IMR-90 (cell line): ENCODE results near the gene MAML3. TPM values are rescaled to one million over a fixed set of nuclear protein-coding genes. Genes with fewer than 3 reads are reported as not detected.

Experiments used
- ATAC-seq: fragments of 200-7000 bp; cut with Tn5 transposase; 2 replicates; pipeline ENCODE4 v1.9.1; 2020; ENCODE audit warnings: low read depth, mild to moderate bottlenecking, moderate library complexity
- BruUV-seq: library from RNA; stranded (reverse); fragments of 400-500 nt; replicated peaks from 2 replicates; lab custom pipeline; 2021; lab: Mats Ljungman, UMichigan
- CTCF ChIA-PET: fragments of 300-600 bp; formaldehyde crosslinking; extraction: SDS; loops from one replicate; lab custom pipeline; 2021; ENCODE audit warnings: antibody characterized with exemption; lab: Yijun Ruan, JAX
- POLR2A ChIA-PET: fragments of 300-600 bp; sonication (Branson Sonifier 250); formaldehyde crosslinking; loops from one replicate; lab custom pipeline; 2022; ENCODE audit warnings: antibody characterized with exemption; ENCODE audit not compliant: unreplicated experiment; lab: Charles Lee
- DNase-seq: peaks from one replicate; pipeline ENCODE4 v3.0.0; 2013
- H2AFZ ChIP-seq: replicated peaks from 2 replicates; pipeline ENCODE3; 2013; ENCODE audit warnings: low read length, mild to moderate bottlenecking; ENCODE audit not compliant: poor library complexity
- H2AK5ac ChIP-seq: 2 replicates; pipeline ENCODE4 v1.6.1; 2013; ENCODE audit warnings: low read depth, low read length, inconsistent platforms
- H2AK9ac ChIP-seq: replicated peaks from 2 replicates; pipeline ENCODE3; 2013; ENCODE audit warnings: mild to moderate bottlenecking, low read depth, low read length, moderate library complexity; ENCODE audit not compliant: poor library complexity
- H2BK120ac ChIP-seq: 2 replicates; pipeline ENCODE4 v1.6.1; 2013; ENCODE audit warnings: low read depth, low read length, inconsistent platforms
- H2BK15ac ChIP-seq: 3 replicates; pipeline ENCODE4 v1.6.1; 2013; ENCODE audit warnings: low read depth, low read length, inconsistent platforms
- H2BK20ac ChIP-seq: 2 replicates; pipeline ENCODE4 v1.6.1; 2013; ENCODE audit warnings: low read depth, mild to moderate bottlenecking, inconsistent platforms, low read length, moderate library complexity
- H2BK5ac ChIP-seq: 2 replicates; pipeline ENCODE4 v1.6.1; 2013; ENCODE audit warnings: mild to moderate bottlenecking, low read depth, low read length, inconsistent platforms; ENCODE audit not compliant: poor library complexity, severe bottlenecking
- H3K14ac ChIP-seq: replicated peaks from 2 replicates; pipeline ENCODE4 v1.6.1; 2013; ENCODE audit warnings: low read depth, low read length, inconsistent platforms
- H3K18ac ChIP-seq: 2 replicates; pipeline ENCODE4 v1.6.1; 2013; ENCODE audit warnings: low read depth, low read length, control low read depth
- H3K23ac ChIP-seq: 2 replicates; pipeline ENCODE4 v1.6.1; 2013; ENCODE audit warnings: low read depth, low read length, inconsistent platforms
- H3K27ac ChIP-seq: 2 replicates; pipeline ENCODE4 v1.5.1; 2013; ENCODE audit warnings: mild to moderate bottlenecking, control low read depth, low read length; ENCODE audit not compliant: insufficient read depth
- H3K27me3 ChIP-seq: 2 replicates; pipeline ENCODE4 v1.6.1; 2013; ENCODE audit warnings: low read length; ENCODE audit not compliant: control insufficient read depth, insufficient read depth
- H3K36me3 ChIP-seq: 2 replicates; pipeline ENCODE4 v1.6.1; 2013; ENCODE audit warnings: low read length, mixed read lengths; ENCODE audit not compliant: control insufficient read depth, insufficient read depth
- H3K4ac ChIP-seq: 2 replicates; pipeline ENCODE4 v1.6.1; 2013; ENCODE audit warnings: low read depth, low read length, inconsistent platforms
- H3K4me1 ChIP-seq: 2 replicates; pipeline ENCODE4 v1.6.1; 2013; ENCODE audit warnings: low read length, mixed read lengths; ENCODE audit not compliant: control insufficient read depth, insufficient read depth
- H3K4me2 ChIP-seq: 2 replicates; pipeline ENCODE4 v1.6.1; 2013; ENCODE audit warnings: low read depth, mild to moderate bottlenecking, control low read depth, low read length, moderate library complexity
- H3K4me3 ChIP-seq: 2 replicates; pipeline ENCODE4 v1.5.1; 2013; ENCODE audit warnings: low read depth, mild to moderate bottlenecking, control low read depth, low read length, moderate library complexity; ENCODE audit not compliant: insufficient read depth
- H3K56ac ChIP-seq: 2 replicates; pipeline ENCODE4 v1.6.1; 2013; ENCODE audit warnings: low read length, inconsistent platforms; ENCODE audit not compliant: insufficient read depth; ENCODE audit errors: extremely low read depth
- H3K79me1 ChIP-seq, 2 experiments: 2 replicates each; pipeline ENCODE4 v1.6.1; 2013; ENCODE audit warnings: low read length in 2 of 2, inconsistent platforms in 1 of 2, low read depth in 1 of 2
- H3K9ac ChIP-seq: 2 replicates; pipeline ENCODE4 v1.6.1; 2013; ENCODE audit warnings: low read depth, low read length, control low read depth
- H3K9me1 ChIP-seq: 2 replicates; pipeline ENCODE4 v1.6.1; 2013; ENCODE audit warnings: low read length, inconsistent platforms; ENCODE audit not compliant: insufficient read depth
- H3K9me3 ChIP-seq: 2 replicates; pipeline ENCODE4 v1.6.1; 2013; ENCODE audit warnings: low read length; ENCODE audit not compliant: control insufficient read depth, insufficient read depth
- H4K20me1 ChIP-seq: 2 replicates; pipeline ENCODE4 v1.6.1; 2013; ENCODE audit warnings: low read length, inconsistent platforms; ENCODE audit not compliant: insufficient read depth
- H4K5ac ChIP-seq: 2 replicates; pipeline ENCODE4 v1.6.1; 2013; ENCODE audit warnings: mild to moderate bottlenecking, low read depth, low read length, control low read depth
- H4K8ac ChIP-seq, 2 experiments: 2 replicates each; pipeline ENCODE4 v1.6.1; 2013; ENCODE audit warnings: low read depth in 2 of 2, low read length in 2 of 2, control low read depth in 1 of 2, inconsistent platforms in 1 of 2
- H4K91ac ChIP-seq: 2 replicates; pipeline ENCODE4 v1.6.1; 2013; ENCODE audit warnings: low read depth, low read length, inconsistent platforms; ENCODE audit not compliant: insufficient read depth
- BHLHE40 ChIP-seq: fragments of 150-350 bp; IDR thresholded peaks from 2 replicates; pipeline ENCODE4 v1.6.1; 2016; ENCODE audit warnings: mild to moderate bottlenecking, low read depth, low read length
- MAFK ChIP-seq: IDR thresholded peaks from 2 replicates; pipeline ENCODE4 v1.6.1; 2012; ENCODE audit warnings: low read depth, low read length, improper control_type of control experiment
- RAD21 ChIP-seq: IDR thresholded peaks from 2 replicates; pipeline ENCODE4 v1.6.1; 2012; ENCODE audit warnings: low read length, improper control_type of control experiment
- WGBS, 2 experiments: methylation state at CpG; one replicate each; pipeline versions ENCODE4 v1.1.5 to v1.1.7; 2013; ENCODE audit warnings: missing lambda C conversion rate in 2 of 2; ENCODE audit not compliant: insufficient read length in 1 of 2; ENCODE audit errors: extremely low coverage in 2 of 2; 5-methylcytosine and 5-hydroxymethylcytosine counted together
- dilution Hi-C: fragments of 300-500 bp; cut with HindIII; formaldehyde crosslinking; loops from one replicate; pipeline ENCODE4 v1.14.3; 2018; ENCODE audit warnings: low sequenced_read_pairs; ENCODE audit not compliant: unreplicated experiment
- in situ Hi-C: fragments of 300-500 bp; cut with MboI; formaldehyde crosslinking; loops from 3 replicates; pipeline ENCODE4 v1.14.3; 2019; ENCODE audit warnings: low sequenced_read_pairs, inconsistent platforms, mixed read lengths
- intact Hi-C: fragments of 100-400 bp; cut with micrococcal nuclease; formaldehyde crosslinking; loops from 2 replicates; pipeline ENCODE4 v1.10.0; 2022
- polyA plus RNA-seq, 3 experiments: library from polyadenylated mRNA; depleted of rRNA; stranded (reverse); fragments of >200 nt; gene quantifications; 2 replicates each; pipeline ENCODE4 v1.2.3, GENCODE V29; 2012; ENCODE audit warnings: low replicate concordance in 1 of 3
- total RNA-seq: library from RNA; depleted of rRNA; stranded (reverse); fragments of >200 nt; gene quantifications from 2 replicates; pipeline ENCODE4 v1.2.3, GENCODE V29; 2012

The MAML3 gene
- total and polyA plus RNA-seq, 2 of the 4 experiments (the other 2 are of a cell fraction): 0.90 to 1.7 TPM

DNA sequence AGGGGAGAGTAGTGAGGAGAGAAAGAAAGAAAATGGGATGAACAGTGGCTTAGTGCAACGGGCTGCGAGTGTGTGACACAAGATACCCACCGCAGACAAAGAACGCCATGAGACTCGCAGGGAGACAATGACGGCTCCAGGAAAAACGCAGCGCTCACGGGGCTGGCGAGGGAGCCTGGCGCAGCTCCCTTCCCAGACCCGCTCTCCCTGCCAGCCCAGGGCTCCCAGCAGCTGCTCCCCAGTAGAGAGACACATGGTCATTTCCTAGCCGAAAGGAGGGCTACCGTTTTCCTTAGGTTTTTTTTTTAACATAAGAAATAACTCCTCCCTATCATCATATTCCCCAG lies 149.5 kb downstream of the MAML3 start:
- no peak overlapping the region for H3K56ac ChIP-seq
- H3K9me3 ChIP-seq: no peaks in the 10 kb centered on the region
- DNase-seq: peak; percentile 51
- H3K4ac ChIP-seq: peak overlapping the region; percentile 48
- H3K18ac ChIP-seq: peak overlapping the region; percentile 66; the same call in 1 of the 2 replicates
- peak overlapping the region; percentile 82 for H3K23ac ChIP-seq
- no peak overlapping the region; the same call in 1 of the 2 replicates for H4K91ac ChIP-seq
- peak overlapping the region; percentile 25; the same call in 1 of the 2 replicates for H3K9ac ChIP-seq
- BruUV-seq: no TSS peak
- no peaks in the 10 kb centered on the region for H4K20me1 ChIP-seq
- H3K14ac ChIP-seq: peak overlapping the region; percentile 66
- peak; percentile 86 for ATAC-seq
- in situ Hi-C loops: loop anchor here (25.0 kb wide), 2 partner anchors 608 to 858 kb away; no protein-coding TSS in a partner anchor
- no peak overlapping the region for H2BK5ac ChIP-seq
- no peak overlapping the region for H2BK15ac ChIP-seq
- peak overlapping the region; percentile 76 for H2BK120ac ChIP-seq
- peak overlapping the region in 1 of 2 experiments; percentile 80; a peak in 1 of 4 replicates for H4K8ac ChIP-seq
- H3K79me1 ChIP-seq: 0 out of 4 replicates have a peak, but pooled peaks cover 0 to 7% of the 10 kb centered on the region in 2 experiments
- H3K4me1 ChIP-seq: peaks cover 2% of the 10 kb centered on the region; the same call in 1 of the 2 replicates
- H2AK5ac ChIP-seq: no peak overlapping the region
- H3K27me3 ChIP-seq: no peaks in the 10 kb centered on the region
- TF ChIP-seq MAFK (no peak), BHLHE40 (peak; percentile 15; the same call in 1 of the 2 replicates), RAD21 (peak; percentile 16; the same call in 1 of the 2 replicates)
- H3K4me2 ChIP-seq: peak overlapping the region; percentile 75
- no peaks in the 10 kb centered on the region for H3K36me3 ChIP-seq
- H2BK20ac ChIP-seq: no peak overlapping the region
- intact Hi-C loops: loop anchor here (5.0 kb wide), 2 partner anchors 102 to 272 kb away; no protein-coding TSS in a partner anchor
- ChIA-PET CTCF (interaction anchor here (0.6 to 1.5 kb wide), 5 partner anchors 248 to 567 kb away, joined by 3 to 8 read pairs (median 5); no protein-coding TSS in a partner anchor), POLR2A (interaction anchor here (0.6 kb wide), 1 partner anchor 158 kb away, joined by 5 read pairs; no protein-coding TSS in a partner anchor)
- dilution Hi-C loops: no loop called here
- peak overlapping the region; percentile 13; the same call in 1 of the 2 replicates for H4K5ac ChIP-seq
- H2AFZ ChIP-seq: peak overlapping the region; percentile 90
- peak overlapping the region; percentile 11 for H2AK9ac ChIP-seq
- no peaks in the 10 kb centered on the region; the same call in 1 of the 2 replicates for H3K9me1 ChIP-seq
- 0% methylated on average over 5 of the region's 14 CpGs; no CpG with 5 or more reads in 1 of the 2 experiments for WGBS, 2 experiments
- H3K4me3 ChIP-seq: peak overlapping the region; percentile 22
- H3K27ac ChIP-seq: no peak overlapping the region
